Measurements from ENCODE around the gene ANKRD24.
"Not testable (repeated sequence)": the region's sequence is repeated elsewhere in the genome, so short reads cannot be mapped to it uniquely, and the experiment has no call there.

ANKRD24 gene

GRCh38 chr19:4139614-4140236, 42.8 kb upstream of the ANKRD24 start:
- no peak overlapping the region for H3K4me2 ChIP-seq (ENCODE audit: low read length)
- H3K9ac ChIP-seq (ENCODE audit: low read length), result no peak overlapping the region
- no peak overlapping the region for H2BK120ac ChIP-seq (ENCODE audit: low read depth, low read length)
- H3K4me3 ChIP-seq (ENCODE audit: low read length), result no peak overlapping the region
- no peak overlapping the region for H2BK15ac ChIP-seq (replicated peaks; ENCODE audit: low read depth)
- H3K4me1 ChIP-seq (ENCODE audit: control insufficient read depth, low read depth, low read length), result no peaks in the 10 kb centered on the region
- H4K5ac ChIP-seq (ENCODE audit: low read length), result no peak overlapping the region
- no peak overlapping the region for H3K4ac ChIP-seq (ENCODE audit: low read depth, low read length)
- H2BK5ac ChIP-seq (ENCODE audit: low read length), result no peak overlapping the region
- no peaks in the 10 kb centered on the region for H3K79me2 ChIP-seq (ENCODE audit: control insufficient read depth, insufficient read depth, low read length)
- no peaks in the 10 kb centered on the region for H3K27me3 ChIP-seq (ENCODE audit: insufficient read depth, low read length, poor library complexity)
- no peak overlapping the region for H3K27ac ChIP-seq (ENCODE audit: low read depth, low read length)
- H2AK5ac ChIP-seq (ENCODE audit: low read length), result no peak overlapping the region
- no peak overlapping the region for H3K18ac ChIP-seq (ENCODE audit: low read length)
- no peak overlapping the region for H3K23ac ChIP-seq (ENCODE audit: low read length)
- H3K56ac ChIP-seq (ENCODE audit: low read length), result no peak overlapping the region
- no CpG with 5 or more reads among the region's 14 CpGs for WGBS (ENCODE audit: extremely low coverage, insufficient coverage, low lambda C conversion rate)
- H3K36me3 ChIP-seq (ENCODE audit: control insufficient read depth, insufficient read depth, low read length), result no peaks in the 10 kb centered on the region
- H3K79me1 ChIP-seq (ENCODE audit: low read length), result no peaks in the 10 kb centered on the region
- no peak overlapping the region for H4K8ac ChIP-seq (ENCODE audit: low read depth, low read length)
- peak; percentile 79 for DNase-seq

DNA sequence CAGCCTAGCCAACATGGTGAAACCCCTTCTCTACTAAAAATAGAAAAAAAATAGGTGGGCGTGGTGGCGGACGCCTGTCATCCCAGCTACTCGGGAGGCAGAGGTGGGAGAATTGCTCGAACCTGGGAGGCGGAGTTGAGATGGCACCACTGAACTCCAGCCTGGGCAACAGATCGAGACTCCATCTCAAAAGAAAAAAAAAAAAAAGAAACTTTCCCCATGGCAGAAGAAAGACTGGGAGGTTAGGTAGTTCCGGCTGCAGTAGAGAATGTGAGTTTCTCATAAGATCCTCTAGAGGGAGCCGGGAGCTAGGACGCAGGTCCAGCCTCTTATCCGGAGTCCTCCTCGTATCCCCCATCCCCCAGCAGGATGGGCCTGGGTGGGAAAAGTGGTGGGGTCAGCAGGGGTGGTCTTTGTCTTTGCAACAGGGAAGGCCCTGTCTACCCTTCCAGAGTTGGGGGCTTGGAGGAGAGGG, 42.2 kb upstream of the ANKRD24 start:
- Histone ChIP-seq H2BK5ac (ENCODE audit: low read length) (no peak overlapping the region), H3K56ac (ENCODE audit: low read length) (no peak overlapping the region), H3K27me3 (ENCODE audit: insufficient read depth, low read length, poor library complexity) (no peaks in the 10 kb centered on the region), H3K79me1 (ENCODE audit: low read length) (no peaks in the 10 kb centered on the region), H2AK5ac (ENCODE audit: low read length) (no peak overlapping the region), H3K4ac (ENCODE audit: low read depth, low read length) (no peak overlapping the region), H3K79me2 (ENCODE audit: control insufficient read depth, insufficient read depth, low read length) (no peaks in the 10 kb centered on the region), H3K23ac (ENCODE audit: low read length) (no peak overlapping the region), H3K9ac (ENCODE audit: low read length) (no peak overlapping the region), H3K4me3 (ENCODE audit: low read length) (no peak overlapping the region), H2BK120ac (ENCODE audit: low read depth, low read length) (no peak overlapping the region), H3K27ac (ENCODE audit: low read depth, low read length) (no peak overlapping the region), H3K4me1 (ENCODE audit: control insufficient read depth, low read depth, low read length) (no peaks in the 10 kb centered on the region), H4K8ac (ENCODE audit: low read depth, low read length) (no peak overlapping the region), H3K4me2 (ENCODE audit: low read length) (no peak overlapping the region), H3K36me3 (ENCODE audit: control insufficient read depth, insufficient read depth, low read length) (no peaks in the 10 kb centered on the region), H2BK15ac (replicated peaks; ENCODE audit: low read depth) (no peak overlapping the region), H4K5ac (ENCODE audit: low read length) (no peak overlapping the region), H3K18ac (ENCODE audit: low read length) (no peak overlapping the region)
- peak; percentile 84 for DNase-seq
- no CpG with 5 or more reads among the region's 12 CpGs for WGBS (ENCODE audit: extremely low coverage, insufficient coverage, low lambda C conversion rate)

GRCh38 chr19:4142916-4143315, 39.6 kb upstream of the ANKRD24 start:
- not testable (repeated sequence) for H2BK5ac ChIP-seq (ENCODE audit: low read length); H2BK15ac ChIP-seq (replicated peaks; ENCODE audit: low read depth); H3K4me3 ChIP-seq (ENCODE audit: low read length); H2BK120ac ChIP-seq (ENCODE audit: low read depth, low read length); H3K18ac ChIP-seq (ENCODE audit: low read length); H3K23ac ChIP-seq (ENCODE audit: low read length); H3K56ac ChIP-seq (ENCODE audit: low read length); H3K9ac ChIP-seq (ENCODE audit: low read length); H3K4me1 ChIP-seq (ENCODE audit: control insufficient read depth, low read depth, low read length); H3K79me1 ChIP-seq (ENCODE audit: low read length); H3K27me3 ChIP-seq (ENCODE audit: insufficient read depth, low read length, poor library complexity); H4K8ac ChIP-seq (ENCODE audit: low read depth, low read length); H3K4me2 ChIP-seq (ENCODE audit: low read length); H2AK5ac ChIP-seq (ENCODE audit: low read length); H3K4ac ChIP-seq (ENCODE audit: low read depth, low read length); H4K5ac ChIP-seq (ENCODE audit: low read length); H3K36me3 ChIP-seq (ENCODE audit: control insufficient read depth, insufficient read depth, low read length); H3K79me2 ChIP-seq (ENCODE audit: control insufficient read depth, insufficient read depth, low read length); DNase-seq; H3K27ac ChIP-seq (ENCODE audit: low read depth, low read length)
- WGBS (ENCODE audit: extremely low coverage, insufficient coverage, low lambda C conversion rate), result no CpG with 5 or more reads among the region's 1 CpG

- H3K4me2 ChIP-seq (ENCODE audit: low read length), result no peak overlapping the region
- H2BK15ac ChIP-seq (replicated peaks; ENCODE audit: low read depth), result no peak overlapping the region
- H4K8ac ChIP-seq (ENCODE audit: low read depth, low read length), result no peak overlapping the region
- H3K79me2 ChIP-seq (ENCODE audit: control insufficient read depth, insufficient read depth, low read length), result no peaks in the 10 kb centered on the region
- H3K56ac ChIP-seq (ENCODE audit: low read length), result no peak overlapping the region
- no peak overlapping the region for H3K23ac ChIP-seq (ENCODE audit: low read length)
- H3K18ac ChIP-seq (ENCODE audit: low read length), result no peak overlapping the region
- no peak overlapping the region for H3K27ac ChIP-seq (ENCODE audit: low read depth, low read length)
- H4K5ac ChIP-seq (ENCODE audit: low read length), result no peak overlapping the region
- H2BK5ac ChIP-seq (ENCODE audit: low read length), result no peak overlapping the region
- no peaks in the 10 kb centered on the region for H3K79me1 ChIP-seq (ENCODE audit: low read length)
- no peak overlapping the region for H2AK5ac ChIP-seq (ENCODE audit: low read length)
- no peaks in the 10 kb centered on the region for H3K4me1 ChIP-seq (ENCODE audit: control insufficient read depth, low read depth, low read length)
- no peak overlapping the region for H3K4me3 ChIP-seq (ENCODE audit: low read length)
- no peak overlapping the region for H3K9ac ChIP-seq (ENCODE audit: low read length)
- DNase-seq, result no peak
- H2BK120ac ChIP-seq (ENCODE audit: low read depth, low read length), result no peak overlapping the region
- no peaks in the 10 kb centered on the region for H3K36me3 ChIP-seq (ENCODE audit: control insufficient read depth, insufficient read depth, low read length)
- no CpG with 5 or more reads among the region's 7 CpGs for WGBS (ENCODE audit: extremely low coverage, insufficient coverage, low lambda C conversion rate)
- H3K27me3 ChIP-seq (ENCODE audit: insufficient read depth, low read length, poor library complexity), result no peaks in the 10 kb centered on the region
- no peak overlapping the region for H3K4ac ChIP-seq (ENCODE audit: low read depth, low read length)
Observed at GRCh38 chr19:4144666-4145249, 37.7 kb upstream of the ANKRD24 start.

- Histone ChIP-seq H4K8ac (ENCODE audit: low read depth, low read length) (no peak overlapping the region), H3K4me1 (ENCODE audit: control insufficient read depth, low read depth, low read length) (no peaks in the 10 kb centered on the region), H3K56ac (ENCODE audit: low read length) (no peak overlapping the region), H3K79me2 (ENCODE audit: control insufficient read depth, insufficient read depth, low read length) (no peaks in the 10 kb centered on the region), H3K9ac (ENCODE audit: low read length) (no peak overlapping the region), H3K79me1 (ENCODE audit: low read length) (no peaks in the 10 kb centered on the region), H2AK5ac (ENCODE audit: low read length) (no peak overlapping the region), H2BK5ac (ENCODE audit: low read length) (no peak overlapping the region), H2BK120ac (ENCODE audit: low read depth, low read length) (no peak overlapping the region), H3K36me3 (ENCODE audit: control insufficient read depth, insufficient read depth, low read length) (no peaks in the 10 kb centered on the region), H3K27ac (ENCODE audit: low read depth, low read length) (no peak overlapping the region), H4K5ac (ENCODE audit: low read length) (no peak overlapping the region), H3K18ac (ENCODE audit: low read length) (no peak overlapping the region), H2BK15ac (replicated peaks; ENCODE audit: low read depth) (no peak overlapping the region), H3K23ac (ENCODE audit: low read length) (no peak overlapping the region), H3K27me3 (ENCODE audit: insufficient read depth, low read length, poor library complexity) (no peaks in the 10 kb centered on the region), H3K4me2 (ENCODE audit: low read length) (no peak overlapping the region), H3K4me3 (ENCODE audit: low read length) (no peak overlapping the region), H3K4ac (ENCODE audit: low read depth, low read length) (no peak overlapping the region)
- WGBS (ENCODE audit: extremely low coverage, insufficient coverage, low lambda C conversion rate), result no CpG with 5 or more reads among the region's 17 CpGs
- no peak for DNase-seq
Observed at GRCh38 chr19:4149518-4150288, 32.8 kb upstream of the ANKRD24 start.

All from mesendoderm (in vitro differentiated cells).